Loucy (cell line): ENCODE data around the gene TPD52L1.

Experiments
- CTCF ChIP-seq: fragments of 200-600 bp; sonication (generic); conservative IDR thresholded peaks from 2 replicates; pipeline ENCODE4 v1.5.1; 2014; ENCODE audit warnings: mild to moderate bottlenecking, antibody characterized with exemption, low read length
- EZH2phosphoT487 ChIP-seq: fragments of 200-600 bp; IDR thresholded peaks from 2 replicates; pipeline ENCODE4 v1.6.1; 2018; ENCODE audit warnings: antibody characterized with exemption, mild to moderate bottlenecking, moderate library complexity, borderline replicate concordance

- TF ChIP-seq CTCF (no peak), EZH2phosphoT487 (no peak)
Measured at GRCh38 chr6:125227244-125227643, 73.7 kb downstream of the TPD52L1 start.
